Endothelial cell of umbilical vein (primary cell): ENCODE data around the gene IBTK. TPM values are rescaled to one million over a fixed set of nuclear protein-coding genes. Genes with fewer than 3 reads are reported as not detected.
"Not testable (repeated sequence)": the region's sequence is repeated elsewhere in the genome, so short reads cannot be mapped to it uniquely, and the experiment has no call there.

Experiments
- BruUV-seq: library from RNA; stranded (reverse); fragments of 400-500 nt; replicated peaks from 2 replicates; lab custom pipeline; 2021; lab: Mats Ljungman, UMichigan
- CTCF ChIA-PET: fragments of 300-600, 350-600 bp; sonication (Branson Sonifier 250); formaldehyde crosslinking; loops from one replicate; lab custom pipeline; 2021; ENCODE audit warnings: antibody characterized with exemption, inconsistent platforms; lab: Charles Lee
- POLR2A ChIA-PET: fragments of 300-600, 350-600 bp; sonication (Branson Sonifier 250); formaldehyde crosslinking; loops from one replicate; lab custom pipeline; 2021; ENCODE audit warnings: antibody characterized with exemption, inconsistent platforms; lab: Charles Lee
- DNase-seq: peaks from one replicate; pipeline ENCODE4 v3.0.0-alpha.2; 2011; ENCODE audit warnings: low read depth, low spot score
- FAIRE-seq: peaks from 2 replicates; lab custom pipeline; 2011; peaks lifted over from hg19 to GRCh38; lab: Jason Lieb, UNC
- H2AFZ ChIP-seq: 2 replicates; pipeline ENCODE4 v1.6.0; 2012; ENCODE audit warnings: low read depth, low read length, control low read depth, inconsistent platforms
- H3K27ac ChIP-seq: 2 replicates; pipeline ENCODE4 v1.5.1; 2011; ENCODE audit warnings: low read depth, mild to moderate bottlenecking, control low read depth, low read length, moderate library complexity; ENCODE audit not compliant: insufficient read depth
- H3K27me3 ChIP-seq, 2 experiments: 2 replicates each; pipeline versions ENCODE4 v1.6.0 to v1.6.1; 2011; ENCODE audit warnings: low read length in 2 of 2, mixed read lengths in 1 of 2; ENCODE audit not compliant: control insufficient read depth in 2 of 2, insufficient read depth in 2 of 2
- H3K36me3 ChIP-seq, 2 experiments: 2 replicates in 1 of 2; 3 replicates in 1 of 2; pipeline ENCODE4 v1.5.1; 2011; ENCODE audit warnings: low read length in 2 of 2, mild to moderate bottlenecking in 1 of 2, moderate library complexity in 1 of 2; ENCODE audit not compliant: control insufficient read depth in 2 of 2, insufficient read depth in 2 of 2; ENCODE audit errors: extremely low read depth in 1 of 2
- H3K4me1 ChIP-seq: 3 replicates; pipeline ENCODE4 v1.5.1; 2011; ENCODE audit warnings: mild to moderate bottlenecking, low read length; ENCODE audit not compliant: control insufficient read depth, insufficient read depth; ENCODE audit errors: extremely low read depth
- H3K4me2 ChIP-seq: 2 replicates; pipeline ENCODE4 v1.6.1; 2011; ENCODE audit warnings: low read length, control low read depth, mixed read lengths; ENCODE audit not compliant: insufficient read depth
- H3K4me3 ChIP-seq, 3 experiments: fragments of 200-600 bp in 1 of 3; sonication (generic), shearing (Covaris generic) in 1 of 3; replicated peaks in 1 of 3; 2 replicates each; pipeline ENCODE4 v1.5.1; 2011 to 2016; ENCODE audit warnings: control low read depth in 3 of 3, low read length in 3 of 3, mild to moderate bottlenecking in 2 of 3, inconsistent platforms in 1 of 3, low read depth in 1 of 3, moderate library complexity in 1 of 3; ENCODE audit not compliant: insufficient read depth in 1 of 3
- H3K79me2 ChIP-seq: 2 replicates; pipeline ENCODE4 v1.6.0; 2012; ENCODE audit warnings: low read length, inconsistent platforms; ENCODE audit not compliant: control insufficient read depth, insufficient read depth
- H3K9ac ChIP-seq: replicated peaks from 2 replicates; pipeline ENCODE3; 2011; ENCODE audit warnings: low read length, control low read depth; ENCODE audit not compliant: insufficient read depth; ENCODE audit errors: extremely low read depth
- H3K9me1 ChIP-seq: replicated peaks from 3 replicates; pipeline ENCODE4 v1.6.0; 2011; ENCODE audit warnings: mild to moderate bottlenecking, low read length; ENCODE audit not compliant: control insufficient read depth, insufficient read depth; ENCODE audit errors: extremely low read depth
- H3K9me3 ChIP-seq: replicated peaks from 2 replicates; pipeline ENCODE4 v1.5.1; 2012; ENCODE audit warnings: low read length, inconsistent platforms; ENCODE audit not compliant: control insufficient read depth, insufficient read depth
- H4K20me1 ChIP-seq: replicated peaks from 2 replicates; pipeline ENCODE3; 2011; ENCODE audit warnings: mild to moderate bottlenecking, low read length; ENCODE audit not compliant: control insufficient read depth, insufficient read depth; ENCODE audit errors: extremely low read depth
- EZH2 ChIP-seq: IDR thresholded peaks from 2 replicates; pipeline ENCODE4 v1.6.1; 2012; ENCODE audit warnings: borderline replicate concordance, low read depth, mild to moderate bottlenecking, moderate library complexity, low read length, inconsistent platforms; ENCODE audit not compliant: severe bottlenecking
- FOS ChIP-seq: IDR thresholded peaks from 2 replicates; pipeline ENCODE4 v1.6.1; 2011; ENCODE audit warnings: mild to moderate bottlenecking, low read length, moderate library complexity, borderline replicate concordance; ENCODE audit not compliant: insufficient read depth
- GATA2 ChIP-seq: IDR thresholded peaks from 2 replicates; pipeline ENCODE4 v1.7.0; 2011; ENCODE audit warnings: low read depth, mild to moderate bottlenecking, moderate library complexity, mixed read lengths, low read length; ENCODE audit not compliant: insufficient read length, insufficient read depth
- JUN ChIP-seq: IDR thresholded peaks from 2 replicates; pipeline ENCODE4 v1.6.1; 2011; ENCODE audit warnings: borderline replicate concordance, low read depth; ENCODE audit not compliant: insufficient read length, insufficient read depth
- MYC ChIP-seq: IDR thresholded peaks from one replicate; pipeline ENCODE4 v1.6.1; 2011; ENCODE audit warnings: mild to moderate bottlenecking, low read depth, low read length
- POLR2A ChIP-seq: IDR thresholded peaks from 2 replicates; pipeline ENCODE4 v1.6.1; 2012; ENCODE audit warnings: low read depth, mild to moderate bottlenecking, control low read depth, low read length
- POLR2AphosphoS5 ChIP-seq: IDR thresholded peaks from 2 replicates; pipeline ENCODE4 v1.6.1; 2012; ENCODE audit warnings: low read depth, mild to moderate bottlenecking, control low read depth, low read length, moderate library complexity; ENCODE audit not compliant: insufficient read depth
- dilution Hi-C: fragments of 300-500 bp; cut with MboI; formaldehyde crosslinking; loops from one replicate; pipeline ENCODE4 v1.15.0; 2019; ENCODE audit warnings: low sequenced_read_pairs; ENCODE audit not compliant: extremely low pct_ligation_motif_present
- intact Hi-C: fragments of 100-400 bp; cut with micrococcal nuclease; formaldehyde crosslinking; loops from one replicate; pipeline ENCODE4 v1.10.0; 2022
- polyA plus RNA-seq, 4 experiments: library from polyadenylated mRNA; depleted of rRNA in 3 of 4; stranded (reverse) in 3 of 4; unstranded in 1 of 4; fragments of >200 nt; gene quantifications; 2 replicates each; pipeline versions ENCODE4 v1.2.1 to v1.2.3, GENCODE V29; 2011 to 2012; ENCODE audit warnings: missing spikeins in 1 of 4
- total RNA-seq: library from RNA; stranded (reverse); gene quantifications from 2 replicates; pipeline ENCODE4 v1.2.3, GENCODE V29; 2021
- TF ChIP-seq, protein P1 (sequence below): IDR thresholded peaks from 2 replicates; pipeline ENCODE4 v1.6.1; 2011; ENCODE audit not compliant: insufficient read depth, insufficient read length
- TF ChIP-seq, protein P2 (sequence below), 2 donors: IDR thresholded peaks; 1 replicate in 1 of 2; 2 replicates in 1 of 2; pipeline ENCODE4 v1.5.1; 2011; ENCODE audit warnings: low read length in 2 of 2, mild to moderate bottlenecking in 2 of 2, moderate library complexity in 2 of 2, control low read depth in 1 of 2, inconsistent platforms in 1 of 2, low read depth in 1 of 2; ENCODE audit not compliant: insufficient read depth in 1 of 2; ENCODE audit errors: extremely low read depth in 1 of 2

The IBTK gene
- total and polyA plus RNA-seq, 2 donors (not counting 3 experiments of a cell fraction or from before 2014, with no cell fraction given) = 6.7 to 30.5 TPM

DNA sequence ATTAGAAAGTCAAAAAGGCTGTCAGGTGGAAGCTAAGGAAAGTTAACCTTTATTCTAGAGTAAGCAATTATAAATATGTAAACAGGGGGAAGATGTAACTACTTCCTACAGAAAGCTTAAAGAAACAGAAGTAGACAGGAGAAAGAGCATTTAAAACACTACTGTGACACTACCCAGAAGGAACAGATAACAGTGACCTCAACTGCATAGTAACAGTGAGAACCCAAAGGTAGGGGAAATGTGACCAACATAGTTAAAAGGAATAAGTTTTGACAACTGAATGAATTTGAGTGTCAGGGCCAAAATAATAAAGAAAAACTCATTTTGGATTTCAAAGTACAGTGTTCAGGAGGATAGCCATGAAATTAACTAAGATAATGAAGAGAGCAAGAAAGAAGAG is 43.5 kb downstream of the IBTK start:
- CTCF ChIA-PET = no interaction called here
- no peak for DNase-seq
- no peaks in the 10 kb centered on the region for H3K79me2 ChIP-seq
- peaks cover 2 to 15% of the 10 kb centered on the region in 2 experiments for H3K36me3 ChIP-seq
- H3K4me3 ChIP-seq = no peak overlapping the region
- H3K27me3 ChIP-seq = no peaks in the 10 kb centered on the region
- BruUV-seq = no TSS peak
- TF ChIP-seq POLR2AphosphoS5 = no peak
- H3K9me1 ChIP-seq = peaks cover 2% of the 10 kb centered on the region
- FAIRE-seq = no peak
- H3K27ac ChIP-seq = no peak overlapping the region
- H3K4me1 ChIP-seq = peaks cover 9% of the 10 kb centered on the region
- POLR2A ChIA-PET = no interaction called here
- intact Hi-C loops (no loop called here), dilution Hi-C loops (no loop called here)
- H3K9ac ChIP-seq = no peak overlapping the region
- no peaks in the 10 kb centered on the region for H4K20me1 ChIP-seq
- H3K4me2 ChIP-seq = no peak overlapping the region
- no peak overlapping the region for H2AFZ ChIP-seq
- no peaks in the 10 kb centered on the region for H3K9me3 ChIP-seq

GRCh38 chr6:82197784-82198183 is 49.8 kb downstream of the IBTK start:
- POLR2A ChIA-PET = no interaction called here

DNA sequence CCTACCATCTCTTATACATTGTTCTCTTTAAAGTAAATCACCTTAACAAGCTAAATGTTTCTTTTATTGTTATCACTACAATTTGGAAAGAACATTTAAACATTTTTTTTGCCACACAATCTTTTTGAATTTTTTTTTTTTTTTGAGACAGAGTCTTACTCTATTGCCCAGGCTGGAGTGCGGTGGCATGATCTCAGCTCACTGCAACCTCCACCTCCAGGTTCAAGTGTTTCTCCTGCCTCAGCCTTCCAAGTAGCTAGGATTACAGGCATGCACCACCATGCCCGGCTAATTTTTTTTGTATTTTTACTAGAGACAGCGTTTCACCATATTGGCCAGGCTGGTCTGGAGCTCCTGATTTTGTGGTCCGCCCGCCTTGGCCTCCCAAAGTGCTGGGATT is 50.3 kb downstream of the IBTK start:
- H3K9me1 ChIP-seq, H3K9me3 ChIP-seq, H3K27ac ChIP-seq, H4K20me1 ChIP-seq, H3K79me2 ChIP-seq, FAIRE-seq, H3K4me3 ChIP-seq, H3K4me1 ChIP-seq, BruUV-seq, H3K4me2 ChIP-seq, dilution Hi-C loops, DNase-seq, POLR2A ChIA-PET, H3K9ac ChIP-seq, H2AFZ ChIP-seq, H3K27me3 ChIP-seq, intact Hi-C loops: not testable (repeated sequence)
- CTCF ChIA-PET = interaction anchor here (0.7 to 2.0 kb wide), 5 partner anchors 9 to 26 kb away, joined by 3 to 5 read pairs (median 3); no protein-coding TSS in a partner anchor
- H3K36me3 ChIP-seq = peaks cover 5 to 25% of the 10 kb centered on the region in 2 experiments

More at GRCh38 chr6:82197784-82198183, 49.8 kb downstream of the IBTK start:
- DNase-seq (peak; percentile 20), FAIRE-seq (no peak)
- H3K4me1 ChIP-seq = no peaks in the 10 kb centered on the region
- H3K4me2 ChIP-seq = no peak overlapping the region
- no peak overlapping the region for H3K27ac ChIP-seq
- peaks cover 5 to 25% of the 10 kb centered on the region in 2 experiments for H3K36me3 ChIP-seq
- H3K9me3 ChIP-seq = no peaks in the 10 kb centered on the region
- H3K27me3 ChIP-seq = no peaks in the 10 kb centered on the region
- TF ChIP-seq, protein P1, sequence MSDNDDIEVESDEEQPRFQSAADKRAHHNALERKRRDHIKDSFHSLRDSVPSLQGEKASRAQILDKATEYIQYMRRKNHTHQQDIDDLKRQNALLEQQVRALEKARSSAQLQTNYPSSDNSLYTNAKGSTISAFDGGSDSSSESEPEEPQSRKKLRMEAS = no peak
- TF ChIP-seq FOS = no peak
- no peak for TF ChIP-seq JUN
- no peak for TF ChIP-seq POLR2A
- TF ChIP-seq GATA2 = no peak
- no peak for TF ChIP-seq POLR2AphosphoS5
- TF ChIP-seq EZH2 = no peak
- no peak for TF ChIP-seq MYC
- TF ChIP-seq, protein P2, sequence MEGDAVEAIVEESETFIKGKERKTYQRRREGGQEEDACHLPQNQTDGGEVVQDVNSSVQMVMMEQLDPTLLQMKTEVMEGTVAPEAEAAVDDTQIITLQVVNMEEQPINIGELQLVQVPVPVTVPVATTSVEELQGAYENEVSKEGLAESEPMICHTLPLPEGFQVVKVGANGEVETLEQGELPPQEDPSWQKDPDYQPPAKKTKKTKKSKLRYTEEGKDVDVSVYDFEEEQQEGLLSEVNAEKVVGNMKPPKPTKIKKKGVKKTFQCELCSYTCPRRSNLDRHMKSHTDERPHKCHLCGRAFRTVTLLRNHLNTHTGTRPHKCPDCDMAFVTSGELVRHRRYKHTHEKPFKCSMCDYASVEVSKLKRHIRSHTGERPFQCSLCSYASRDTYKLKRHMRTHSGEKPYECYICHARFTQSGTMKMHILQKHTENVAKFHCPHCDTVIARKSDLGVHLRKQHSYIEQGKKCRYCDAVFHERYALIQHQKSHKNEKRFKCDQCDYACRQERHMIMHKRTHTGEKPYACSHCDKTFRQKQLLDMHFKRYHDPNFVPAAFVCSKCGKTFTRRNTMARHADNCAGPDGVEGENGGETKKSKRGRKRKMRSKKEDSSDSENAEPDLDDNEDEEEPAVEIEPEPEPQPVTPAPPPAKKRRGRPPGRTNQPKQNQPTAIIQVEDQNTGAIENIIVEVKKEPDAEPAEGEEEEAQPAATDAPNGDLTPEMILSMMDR (IDR thresholded peaks at IDR 0.05; ENCODE audit: extremely low read depth in 1 of 2, insufficient read depth in 1 of 2, low read depth in 1 of 2, low read length in 2 of 2) = no peak
- H3K79me2 ChIP-seq = no peaks in the 10 kb centered on the region
- H3K4me3 ChIP-seq = no peak overlapping the region
- no TSS peak for BruUV-seq
- H3K9me1 ChIP-seq = no peaks in the 10 kb centered on the region
- CTCF ChIA-PET = interaction anchor here (0.7 to 2.0 kb wide), 4 partner anchors 10 to 157 kb away, joined by 3 to 5 read pairs (median 4); no protein-coding TSS in a partner anchor
- H3K9ac ChIP-seq = no peak overlapping the region
- no peaks in the 10 kb centered on the region for H4K20me1 ChIP-seq
- dilution Hi-C loops = no loop called here
- no peak overlapping the region for H2AFZ ChIP-seq
- intact Hi-C loops = no loop called here
